SK-N-SH (cell line): Measurements from ENCODE around the gene STX18. TPM values are rescaled to one million over a fixed set of nuclear protein-coding genes. Genes with fewer than 3 reads are reported as not detected.

Experiments used
- CTCF ChIA-PET: fragments of 300-600, 350-600 bp; formaldehyde crosslinking; extraction: SDS; loops from one replicate; lab custom pipeline; 2021; lab: Yijun Ruan, JAX
- POLR2A ChIA-PET: fragments of 350-600 bp; sonication (Branson Sonifier 250); formaldehyde crosslinking; extraction: SDS; loops from one replicate; lab custom pipeline; 2020; ENCODE audit warnings: antibody characterized with exemption, inconsistent platforms; lab: Yijun Ruan, JAX
- DNase-seq: peaks from one replicate; pipeline ENCODE4 v3.0.0; 2012
- H2AFZ ChIP-seq: fragments of 200-600 bp; sonication (generic); 2 replicates; pipeline ENCODE4 v1.8.1; 2016; ENCODE audit warnings: antibody characterized with exemption, mild to moderate bottlenecking, low read depth
- H3F3A ChIP-seq: fragments of 200-600 bp; sonication (generic); replicated peaks from 2 replicates; pipeline ENCODE3; 2016; ENCODE audit warnings: antibody characterized with exemption, mild to moderate bottlenecking; ENCODE audit not compliant: insufficient read depth
- H3K27ac ChIP-seq, 2 experiments: fragments of 200-500 bp in 1 of 2; fragments of 200-600 bp in 1 of 2; sonication (Bioruptor generic) in 1 of 2; sonication (generic), shearing (Covaris generic) in 1 of 2; 2 replicates each; pipeline versions ENCODE4 v1.5.1 to v1.6.1; 2014 to 2016; ENCODE audit warnings: low read depth in 2 of 2, inconsistent platforms in 1 of 2, low read length in 1 of 2, mild to moderate bottlenecking in 1 of 2, mixed read lengths in 1 of 2
- H3K27me3 ChIP-seq: fragments of 200-600 bp; sonication (generic), shearing (Covaris generic); 2 replicates; pipeline ENCODE4 v1.6.1; 2016; ENCODE audit warnings: mixed run types; ENCODE audit not compliant: insufficient read depth
- H3K36me3 ChIP-seq, 2 experiments: fragments of 200-500 bp in 1 of 2; fragments of 200-600 bp in 1 of 2; sonication (Bioruptor generic) in 1 of 2; sonication (generic) in 1 of 2; replicated peaks in 1 of 2; 2 replicates each; pipeline versions ENCODE3 to v1.5.1; 2014 to 2016; ENCODE audit warnings: low read length in 1 of 2, mild to moderate bottlenecking in 1 of 2; ENCODE audit not compliant: insufficient read depth in 2 of 2, control insufficient read depth in 1 of 2
- H3K4me1 ChIP-seq, 2 experiments: fragments of 200-500 bp in 1 of 2; fragments of 200-600 bp in 1 of 2; sonication (Bioruptor generic) in 1 of 2; sonication (generic), shearing (Covaris generic) in 1 of 2; 2 replicates each; pipeline versions ENCODE4 v1.5.1 to v1.6.1; 2014 to 2016; ENCODE audit warnings: low read depth in 1 of 2, low read length in 1 of 2, mixed run types in 1 of 2; ENCODE audit not compliant: insufficient read depth in 2 of 2, control insufficient read depth in 1 of 2
- H3K4me2 ChIP-seq: fragments of 200-600 bp; sonication (generic), shearing (Covaris generic); 2 replicates; pipeline ENCODE4 v1.6.1; 2017; ENCODE audit warnings: mixed run types
- H3K4me3 ChIP-seq, 2 experiments: fragments of 200-500 bp in 1 of 2; fragments of 200-600 bp in 1 of 2; sonication (Bioruptor generic) in 1 of 2; sonication (generic), shearing (Covaris generic) in 1 of 2; 2 replicates each; pipeline versions ENCODE4 v1.5.1 to v1.8.1; 2014 to 2016; ENCODE audit warnings: low read depth in 2 of 2, inconsistent platforms in 1 of 2, low read length in 1 of 2, mild to moderate bottlenecking in 1 of 2, mixed read lengths in 1 of 2, moderate library complexity in 1 of 2
- H3K79me2 ChIP-seq: fragments of 200-600 bp; sonication (generic); 2 replicates; pipeline ENCODE4 v1.8.1; 2017; ENCODE audit warnings: mild to moderate bottlenecking; ENCODE audit not compliant: insufficient read depth
- H3K9ac ChIP-seq: fragments of 200-600 bp; sonication (generic); 2 replicates; pipeline ENCODE4 v1.6.1; 2017; ENCODE audit warnings: mixed run types
- H3K9me2 ChIP-seq: fragments of 200-600 bp; sonication (generic); 2 replicates; pipeline ENCODE4 v1.6.1; 2017; ENCODE audit warnings: mixed run types
- H3K9me3 ChIP-seq: fragments of 200-600 bp; sonication (generic); 2 replicates; pipeline ENCODE4 v1.6.1; 2017; ENCODE audit warnings: mixed run types, mild to moderate bottlenecking, moderate library complexity
- H4K20me1 ChIP-seq: fragments of 200-600 bp; sonication (generic); 2 replicates; pipeline ENCODE4 v1.6.1; 2017; ENCODE audit warnings: mild to moderate bottlenecking, mixed run types; ENCODE audit not compliant: insufficient read depth
- CTCF ChIP-seq: fragments of 200-600 bp; sonication (generic); IDR thresholded peaks from 2 replicates; pipeline ENCODE4 v1.6.1; 2017; ENCODE audit warnings: antibody characterized with exemption, mild to moderate bottlenecking, moderate library complexity
- FOXM1 ChIP-seq: IDR thresholded peaks from 2 replicates; pipeline ENCODE4 v1.4.0; 2012; ENCODE audit warnings: low read depth, mild to moderate bottlenecking
- IRF3 ChIP-seq: fragments of 150-350 bp; IDR thresholded peaks from 2 replicates; pipeline ENCODE4 v1.6.1; 2016; ENCODE audit warnings: mild to moderate bottlenecking, low read depth, low read length
- MXI1 ChIP-seq: IDR thresholded peaks from 2 replicates; pipeline ENCODE4 v1.6.1; 2012; ENCODE audit warnings: mild to moderate bottlenecking, low read depth, low read length, improper control_type of control experiment
- NFIC ChIP-seq: IDR thresholded peaks from 2 replicates; pipeline ENCODE4 v1.4.0; 2012; ENCODE audit warnings: borderline replicate concordance
- NRF1 ChIP-seq: IDR thresholded peaks from 2 replicates; pipeline ENCODE4 v1.6.1; 2012; ENCODE audit warnings: low read depth, mild to moderate bottlenecking, low read length
- SIN3A ChIP-seq: IDR thresholded peaks from 2 replicates; pipeline ENCODE4 v1.6.1; 2012; ENCODE audit warnings: low read depth, mild to moderate bottlenecking, low read length, moderate library complexity, borderline replicate concordance
- SMC3 ChIP-seq: IDR thresholded peaks from 2 replicates; pipeline ENCODE4 v1.6.1; 2012; ENCODE audit warnings: low read depth, low read length, improper control_type of control experiment
- TAF1 ChIP-seq: IDR thresholded peaks from 2 replicates; pipeline ENCODE4 v1.6.1; 2012; ENCODE audit warnings: low read depth, mild to moderate bottlenecking, low read length, moderate library complexity, borderline replicate concordance
- USF1 ChIP-seq: IDR thresholded peaks from 2 replicates; pipeline ENCODE4 v1.4.0; 2012; ENCODE audit warnings: low read depth, borderline replicate concordance
- USF2 ChIP-seq: fragments of 150-350 bp; IDR thresholded peaks from 2 replicates; pipeline ENCODE4 v1.6.1; 2017; ENCODE audit warnings: antibody characterized with exemption, low read length, low read depth, borderline replicate concordance
- YY1 ChIP-seq: IDR thresholded peaks from 2 replicates; pipeline ENCODE4 v1.4.0; 2012; ENCODE audit warnings: low read depth, mild to moderate bottlenecking
- WGBS: methylation state at CpG from one replicate; pipeline ENCODE4 v1.1.6; 2017; ENCODE audit warnings: low lambda C conversion rate; 5-methylcytosine and 5-hydroxymethylcytosine counted together
- polyA plus RNA-seq, 3 experiments: library from polyadenylated mRNA; depleted of rRNA; stranded (reverse); fragments of >200 nt; gene quantifications; 2 replicates each; pipeline ENCODE4 v1.2.3, GENCODE V29; 2012
- TF ChIP-seq, protein P1 (sequence below): IDR thresholded peaks from 2 replicates; pipeline ENCODE4 v1.6.1; 2012; ENCODE audit warnings: mild to moderate bottlenecking, low read depth, low read length, moderate library complexity

The STX18 gene
- polyA plus RNA-seq, 1 of the 3 experiments (the other 2 are of a cell fraction) = 17.3 TPM

GRCh38 chr4:4507403-4507802, 34.4 kb downstream of the STX18 start:
- H4K20me1 ChIP-seq = peaks cover 8% of the 10 kb centered on the region

GRCh38 chr4:4506961-4507360, 34.9 kb downstream of the STX18 start:
- H3K27ac ChIP-seq = no peak overlapping the region
- no peak overlapping the region for H2AFZ ChIP-seq
- no peak overlapping the region for H3K9ac ChIP-seq
- H3K4me1 ChIP-seq = peaks cover 0 to 5% of the 10 kb centered on the region in 2 experiments; a peak in 2 of 4 replicates
- H3K4me3 ChIP-seq = no peak overlapping the region
- no peaks in the 10 kb centered on the region for H3K9me2 ChIP-seq
- no peaks in the 10 kb centered on the region for H3K9me3 ChIP-seq
- H3K4me2 ChIP-seq = no peak overlapping the region
- peaks cover 0 to 3% of the 10 kb centered on the region in 2 experiments for H3K36me3 ChIP-seq
- POLR2A ChIA-PET = no interaction called here
- peaks cover 4% of the 10 kb centered on the region for H4K20me1 ChIP-seq
- no peak for DNase-seq
- H3K79me2 ChIP-seq = peaks cover 10% of the 10 kb centered on the region; the same call in 1 of the 2 replicates
- no peaks in the 10 kb centered on the region for H3K27me3 ChIP-seq
- 91% methylated on average over 5 of the region's 5 CpGs for WGBS
- no peaks in the 10 kb centered on the region for H3F3A ChIP-seq
- CTCF ChIA-PET = interaction anchor here (1.0 to 2.5 kb wide), 7 partner anchors 8 to 121 kb away, joined by 3 to 23 read pairs (median 5); no protein-coding TSS in a partner anchor
- TF ChIP-seq IRF3 (no peak), SMC3 (no peak), TAF1 (no peak), SIN3A (no peak), USF2 (no peak), USF1 (no peak), NFIC (no peak), FOXM1 (no peak), YY1 (no peak), MXI1 (no peak)

More at GRCh38 chr4:4507403-4507802, 34.4 kb downstream of the STX18 start:
- no peak for DNase-seq
- H3K4me2 ChIP-seq = no peak overlapping the region
- WGBS = 95% methylated on average over 14 of the region's 14 CpGs
- H3K9ac ChIP-seq = no peak overlapping the region
- no peak overlapping the region for H3K4me3 ChIP-seq
- H3K27ac ChIP-seq = no peak overlapping the region
- ChIA-PET POLR2A (no interaction called here), CTCF (interaction anchor here (0.9 to 2.5 kb wide), 8 partner anchors 8 to 120 kb away, joined by 3 to 23 read pairs (median 5); no protein-coding TSS in a partner anchor)
- no peaks in the 10 kb centered on the region for H3F3A ChIP-seq
- peaks cover 0 to 4% of the 10 kb centered on the region in 2 experiments; a peak in 2 of 4 replicates for H3K4me1 ChIP-seq
- peaks cover 12% of the 10 kb centered on the region; the same call in 1 of the 2 replicates for H3K79me2 ChIP-seq
- TF ChIP-seq, protein P1, sequence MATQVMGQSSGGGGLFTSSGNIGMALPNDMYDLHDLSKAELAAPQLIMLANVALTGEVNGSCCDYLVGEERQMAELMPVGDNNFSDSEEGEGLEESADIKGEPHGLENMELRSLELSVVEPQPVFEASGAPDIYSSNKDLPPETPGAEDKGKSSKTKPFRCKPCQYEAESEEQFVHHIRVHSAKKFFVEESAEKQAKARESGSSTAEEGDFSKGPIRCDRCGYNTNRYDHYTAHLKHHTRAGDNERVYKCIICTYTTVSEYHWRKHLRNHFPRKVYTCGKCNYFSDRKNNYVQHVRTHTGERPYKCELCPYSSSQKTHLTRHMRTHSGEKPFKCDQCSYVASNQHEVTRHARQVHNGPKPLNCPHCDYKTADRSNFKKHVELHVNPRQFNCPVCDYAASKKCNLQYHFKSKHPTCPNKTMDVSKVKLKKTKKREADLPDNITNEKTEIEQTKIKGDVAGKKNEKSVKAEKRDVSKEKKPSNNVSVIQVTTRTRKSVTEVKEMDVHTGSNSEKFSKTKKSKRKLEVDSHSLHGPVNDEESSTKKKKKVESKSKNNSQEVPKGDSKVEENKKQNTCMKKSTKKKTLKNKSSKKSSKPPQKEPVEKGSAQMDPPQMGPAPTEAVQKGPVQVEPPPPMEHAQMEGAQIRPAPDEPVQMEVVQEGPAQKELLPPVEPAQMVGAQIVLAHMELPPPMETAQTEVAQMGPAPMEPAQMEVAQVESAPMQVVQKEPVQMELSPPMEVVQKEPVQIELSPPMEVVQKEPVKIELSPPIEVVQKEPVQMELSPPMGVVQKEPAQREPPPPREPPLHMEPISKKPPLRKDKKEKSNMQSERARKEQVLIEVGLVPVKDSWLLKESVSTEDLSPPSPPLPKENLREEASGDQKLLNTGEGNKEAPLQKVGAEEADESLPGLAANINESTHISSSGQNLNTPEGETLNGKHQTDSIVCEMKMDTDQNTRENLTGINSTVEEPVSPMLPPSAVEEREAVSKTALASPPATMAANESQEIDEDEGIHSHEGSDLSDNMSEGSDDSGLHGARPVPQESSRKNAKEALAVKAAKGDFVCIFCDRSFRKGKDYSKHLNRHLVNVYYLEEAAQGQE = no peak
- TF ChIP-seq CTCF (no peak), NRF1 (no peak)
- no peak overlapping the region for H2AFZ ChIP-seq
- no peaks in the 10 kb centered on the region for H3K9me2 ChIP-seq
- no peaks in the 10 kb centered on the region for H3K27me3 ChIP-seq
- peaks cover 0 to 3% of the 10 kb centered on the region in 2 experiments for H3K36me3 ChIP-seq
- H3K9me3 ChIP-seq = no peaks in the 10 kb centered on the region
